Measurements from ENCODE around the gene PRDM11.

The PRDM11 gene

DNA sequence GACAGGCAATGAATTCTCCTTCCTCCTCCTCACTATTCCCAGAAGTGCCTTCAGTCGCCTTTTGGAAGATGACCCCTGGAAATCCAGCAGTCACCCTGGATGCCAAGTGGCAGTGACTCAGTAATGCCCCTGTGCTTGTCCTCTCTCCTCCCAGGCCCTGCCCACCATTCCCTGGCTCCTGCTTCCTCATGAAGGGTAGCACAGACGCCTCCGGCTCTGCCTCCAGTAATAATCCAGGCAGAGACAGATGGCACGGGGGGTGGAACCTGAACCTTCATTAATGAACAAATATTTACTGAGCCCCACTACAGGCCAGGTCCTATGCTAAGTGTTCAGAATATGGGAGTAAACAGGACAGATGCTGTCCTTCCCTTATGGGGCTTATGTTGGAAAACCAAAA is 116.5 kb downstream of the PRDM11 start:
- no peaks in the 10 kb centered on the region for H3K4me1 Mint-ChIP-seq
- H3K4me3 Mint-ChIP-seq: no peak overlapping the region
- no peaks in the 10 kb centered on the region for H3K9me3 Mint-ChIP-seq
- H3K27me3 Mint-ChIP-seq: peaks cover 25% of the 10 kb centered on the region
- H3K27ac Mint-ChIP-seq: no peak overlapping the region
- no peaks in the 10 kb centered on the region for H3K36me3 Mint-ChIP-seq

DNA sequence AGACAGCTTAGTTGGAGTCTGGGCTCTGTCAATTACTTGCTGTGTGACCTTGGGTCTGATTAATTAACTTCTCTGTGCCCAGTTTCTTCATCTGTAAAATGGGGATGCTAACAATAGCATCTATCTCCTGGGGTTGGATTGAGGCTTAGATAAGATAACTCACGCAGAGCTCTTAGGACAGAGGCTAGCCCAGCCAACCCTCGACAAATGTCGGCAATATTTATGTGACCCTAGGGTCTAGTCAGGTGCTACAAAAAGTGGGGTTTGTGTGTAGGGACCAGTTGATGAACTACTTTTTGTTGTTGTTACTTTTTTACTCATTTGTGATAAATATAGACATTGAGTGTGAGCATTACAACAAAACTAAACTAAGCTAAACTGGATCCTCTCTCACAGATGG is 117.3 kb downstream of the PRDM11 start:
- Mint-ChIP-seq H3K27me3 (peaks cover 30% of the 10 kb centered on the region), H3K4me1 (no peaks in the 10 kb centered on the region), H3K9me3 (no peaks in the 10 kb centered on the region), H3K36me3 (no peaks in the 10 kb centered on the region), H3K27ac (no peak overlapping the region), H3K4me3 (no peak overlapping the region)

- H3K36me3 Mint-ChIP-seq: no peaks in the 10 kb centered on the region
- H3K27me3 Mint-ChIP-seq: peaks cover 32% of the 10 kb centered on the region
- no peak overlapping the region for H3K27ac Mint-ChIP-seq
- H3K4me3 Mint-ChIP-seq: no peak overlapping the region
- no peaks in the 10 kb centered on the region for H3K9me3 Mint-ChIP-seq
- H3K4me1 Mint-ChIP-seq: no peaks in the 10 kb centered on the region
Measured at GRCh38 chr11:45264839-45265515, 118.5 kb downstream of the PRDM11 start.

- H3K4me1 Mint-ChIP-seq: no peaks in the 10 kb centered on the region
- no peaks in the 10 kb centered on the region for H3K36me3 Mint-ChIP-seq
- no peaks in the 10 kb centered on the region for H3K9me3 Mint-ChIP-seq
- H3K27me3 Mint-ChIP-seq: peaks cover 29% of the 10 kb centered on the region
- H3K27ac Mint-ChIP-seq: no peak overlapping the region
- H3K4me3 Mint-ChIP-seq: no peak overlapping the region
Measured at GRCh38 chr11:45265969-45266675, 119.7 kb downstream of the PRDM11 start.

- no peak overlapping the region for H3K27ac Mint-ChIP-seq
- H3K36me3 Mint-ChIP-seq: peaks cover 1% of the 10 kb centered on the region
Measured at GRCh38 chr11:45266676-45267020, 120.2 kb downstream of the PRDM11 start.

GRCh38 chr11:45267052-45267451 is 120.6 kb downstream of the PRDM11 start:
- Mint-ChIP-seq H3K36me3 (peaks cover 1% of the 10 kb centered on the region), H3K27me3 (peaks cover 33% of the 10 kb centered on the region), H3K4me3 (no peak overlapping the region), H3K9me3 (no peaks in the 10 kb centered on the region), H3K4me1 (no peaks in the 10 kb centered on the region), H3K27ac (no peak overlapping the region)

More at GRCh38 chr11:45266676-45267020, 120.2 kb downstream of the PRDM11 start:
- Mint-ChIP-seq H3K9me3 (no peaks in the 10 kb centered on the region), H3K4me1 (no peaks in the 10 kb centered on the region), H3K4me3 (no peak overlapping the region), H3K27me3 (peaks cover 34% of the 10 kb centered on the region)

DNA sequence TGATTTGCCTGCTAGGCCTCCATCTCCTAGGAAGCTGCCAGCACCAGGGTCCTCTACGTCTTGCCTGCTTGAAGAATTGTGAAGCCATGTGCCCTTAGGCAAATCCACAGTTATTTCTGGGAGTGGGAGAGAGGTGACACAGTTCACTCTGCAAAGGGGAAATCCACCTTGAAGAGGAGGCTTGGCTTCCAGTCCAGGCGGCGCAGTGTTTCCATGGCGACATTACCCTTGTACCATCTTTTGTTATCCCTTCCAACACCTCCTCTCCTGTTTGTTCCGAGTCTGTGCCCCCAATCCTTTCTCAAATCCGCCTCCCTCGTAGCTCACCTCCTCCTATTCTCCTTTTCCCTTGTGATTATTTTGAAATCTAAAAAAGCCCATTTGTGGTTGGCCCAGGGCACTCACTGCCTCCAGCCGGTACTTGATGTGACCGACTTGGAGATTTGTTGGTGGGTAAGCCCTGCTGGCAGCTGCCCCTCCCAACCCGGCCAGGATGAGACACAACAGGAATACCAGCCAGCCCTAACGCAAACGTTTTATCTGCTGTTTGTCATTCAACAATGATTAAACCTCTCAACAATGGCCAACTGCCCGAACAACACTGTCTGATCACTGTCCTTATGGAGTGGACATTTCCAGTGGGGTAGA is 121.3 kb downstream of the PRDM11 start:
- Mint-ChIP-seq H3K4me1 (no peaks in the 10 kb centered on the region), H3K27me3 (peaks cover 33% of the 10 kb centered on the region), H3K27ac (no peak overlapping the region), H3K4me3 (no peak overlapping the region), H3K9me3 (no peaks in the 10 kb centered on the region), H3K36me3 (peaks cover 1% of the 10 kb centered on the region)

DNA sequence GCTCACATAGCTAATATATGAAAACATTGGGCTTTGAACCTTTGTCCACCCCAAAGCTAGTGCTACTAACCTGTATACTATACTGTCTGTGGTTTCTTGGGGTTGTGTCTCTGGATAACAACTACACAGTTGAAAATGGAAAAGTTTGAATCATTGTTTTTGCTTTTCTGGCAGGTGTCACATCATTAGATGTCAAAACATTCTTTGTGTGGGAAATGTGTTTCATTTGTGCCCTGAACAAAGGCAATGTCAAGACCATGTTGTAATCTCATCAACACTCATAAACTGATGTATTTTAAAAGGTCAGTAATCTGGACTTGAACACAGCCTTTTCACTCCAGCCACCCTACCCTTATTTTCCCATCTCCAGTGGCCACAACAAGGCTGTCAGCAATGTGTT is 123.2 kb downstream of the PRDM11 start:
- no peak overlapping the region for H3K27ac Mint-ChIP-seq
- H3K9me3 Mint-ChIP-seq: no peaks in the 10 kb centered on the region
- H3K4me3 Mint-ChIP-seq: no peak overlapping the region
- H3K4me1 Mint-ChIP-seq: no peaks in the 10 kb centered on the region
- peaks cover 1% of the 10 kb centered on the region for H3K36me3 Mint-ChIP-seq
- H3K27me3 Mint-ChIP-seq: peaks cover 34% of the 10 kb centered on the region

GRCh38 chr11:45270946-45271716 is 124.7 kb downstream of the PRDM11 start:
- H3K27me3 Mint-ChIP-seq: peaks cover 34% of the 10 kb centered on the region
- no peak overlapping the region for H3K27ac Mint-ChIP-seq
- no peaks in the 10 kb centered on the region for H3K4me1 Mint-ChIP-seq
- H3K9me3 Mint-ChIP-seq: no peaks in the 10 kb centered on the region
- H3K4me3 Mint-ChIP-seq: no peak overlapping the region
- peaks cover 1% of the 10 kb centered on the region for H3K36me3 Mint-ChIP-seq

- Mint-ChIP-seq H3K9me3 (no peaks in the 10 kb centered on the region), H3K36me3 (peaks cover 1% of the 10 kb centered on the region), H3K4me3 (no peak overlapping the region), H3K27ac (no peak overlapping the region), H3K4me1 (no peaks in the 10 kb centered on the region), H3K27me3 (peaks cover 28% of the 10 kb centered on the region)
Measured at GRCh38 chr11:45272701-45273100, 126.3 kb downstream of the PRDM11 start.

GRCh38 chr11:45273509-45273908 is 127.1 kb downstream of the PRDM11 start:
- H3K27me3 Mint-ChIP-seq: peaks cover 26% of the 10 kb centered on the region

DNA sequence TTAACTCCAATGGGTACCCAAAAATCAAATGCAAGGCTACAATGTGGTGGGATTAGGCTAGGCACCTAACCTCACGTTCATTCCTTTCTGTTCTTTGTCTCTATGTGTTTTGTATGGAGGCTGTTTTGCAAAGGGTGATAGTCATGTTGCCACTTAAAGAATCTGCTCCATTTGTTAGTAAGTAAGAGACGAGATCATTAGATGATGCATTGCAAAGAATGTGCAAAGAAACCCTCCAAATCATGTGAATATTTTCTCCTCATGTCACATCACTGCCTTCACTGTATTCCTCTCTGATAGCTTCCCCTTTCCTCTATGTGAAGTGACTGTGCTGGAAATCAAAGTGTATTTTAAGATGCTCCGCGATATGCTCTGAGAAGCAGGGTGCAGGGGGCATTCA is 127.8 kb downstream of the PRDM11 start:
- no peaks in the 10 kb centered on the region for H3K4me1 Mint-ChIP-seq
- no peak overlapping the region for H3K4me3 Mint-ChIP-seq
- H3K27me3 Mint-ChIP-seq: peaks cover 21% of the 10 kb centered on the region
- H3K9me3 Mint-ChIP-seq: no peaks in the 10 kb centered on the region
- H3K27ac Mint-ChIP-seq: no peak overlapping the region
- peaks cover 1% of the 10 kb centered on the region for H3K36me3 Mint-ChIP-seq

More at GRCh38 chr11:45273509-45273908, 127.1 kb downstream of the PRDM11 start:
- Mint-ChIP-seq H3K27ac (no peak overlapping the region), H3K9me3 (no peaks in the 10 kb centered on the region), H3K4me1 (no peaks in the 10 kb centered on the region), H3K4me3 (no peak overlapping the region), H3K36me3 (peaks cover 1% of the 10 kb centered on the region)

- Mint-ChIP-seq H3K36me3 (peaks cover 1% of the 10 kb centered on the region), H3K27ac (no peak overlapping the region), H3K9me3 (no peaks in the 10 kb centered on the region), H3K4me1 (no peaks in the 10 kb centered on the region), H3K4me3 (no peak overlapping the region), H3K27me3 (peaks cover 24% of the 10 kb centered on the region)
Measured at GRCh38 chr11:45275828-45276227, 129.4 kb downstream of the PRDM11 start.

GRCh38 chr11:45278714-45279113 is 132.3 kb downstream of the PRDM11 start:
- Mint-ChIP-seq H3K4me1 (no peaks in the 10 kb centered on the region), H3K36me3 (no peaks in the 10 kb centered on the region), H3K4me3 (no peak overlapping the region), H3K27me3 (peaks cover 19% of the 10 kb centered on the region), H3K27ac (no peak overlapping the region), H3K9me3 (no peaks in the 10 kb centered on the region)

GRCh38 chr11:45279645-45280044 is 133.2 kb downstream of the PRDM11 start:
- Mint-ChIP-seq H3K36me3 (no peaks in the 10 kb centered on the region), H3K4me1 (no peaks in the 10 kb centered on the region), H3K27me3 (peaks cover 25% of the 10 kb centered on the region), H3K27ac (no peak overlapping the region), H3K4me3 (no peak overlapping the region), H3K9me3 (no peaks in the 10 kb centered on the region)
